ENCODE measurements around the gene ZNF469.

- TF ChIP-seq PREB (CRISPR knock-in tag; IDR thresholded peaks at IDR 0.05; ENCODE audit: borderline replicate concordance) = no peak
- TF ChIP-seq FOXK1 (CRISPR knock-in tag; IDR thresholded peaks at IDR 0.05) = no peak
- no peak for TF ChIP-seq MAX (CRISPR knock-in tag; IDR thresholded peaks at IDR 0.05)
- TF ChIP-seq CTCF (IDR thresholded peaks at IDR 0.05) = no peak
- no peak for TF ChIP-seq ELF4 (CRISPR knock-in tag; IDR thresholded peaks at IDR 0.05; ENCODE audit: low read depth)
- TF ChIP-seq AFF4 (CRISPR knock-in tag; IDR thresholded peaks at IDR 0.05; ENCODE audit: borderline replicate concordance) = no peak
- no peak for TF ChIP-seq ETV6 (CRISPR knock-in tag; IDR thresholded peaks at IDR 0.05)
- TF ChIP-seq HMGXB4 (CRISPR knock-in tag; IDR thresholded peaks at IDR 0.05) = no peak
- TF ChIP-seq GABPB1 (CRISPR knock-in tag; IDR thresholded peaks at IDR 0.05) = no peak
- no peak for TF ChIP-seq STAT6 (CRISPR knock-in tag; conservative IDR thresholded peaks at IDR 0.05; ENCODE audit: low read depth)
- TF ChIP-seq FOXP1 (CRISPR knock-in tag; IDR thresholded peaks at IDR 0.05; ENCODE audit: borderline replicate concordance) = no peak
- no peak for TF ChIP-seq TEAD4 (CRISPR knock-in tag; IDR thresholded peaks at IDR 0.05)
- TF ChIP-seq ARID4B (CRISPR knock-in tag; IDR thresholded peaks at IDR 0.05; ENCODE audit: borderline replicate concordance) = no peak
These were observed 49.4 kb downstream of the ZNF469 start for GRCh38 chr16:88432174-88432573.

All from WTC11 (cell line).